ENCODE measurements around the gene RRAS2. TPM values are rescaled to one million over a fixed set of nuclear protein-coding genes. Genes with fewer than 3 reads are reported as not detected.

RRAS2 gene
- total and polyA plus RNA-seq, 3 donors from 2014 or later: 37.3 to 62.6 (median 57.4) TPM

DNA sequence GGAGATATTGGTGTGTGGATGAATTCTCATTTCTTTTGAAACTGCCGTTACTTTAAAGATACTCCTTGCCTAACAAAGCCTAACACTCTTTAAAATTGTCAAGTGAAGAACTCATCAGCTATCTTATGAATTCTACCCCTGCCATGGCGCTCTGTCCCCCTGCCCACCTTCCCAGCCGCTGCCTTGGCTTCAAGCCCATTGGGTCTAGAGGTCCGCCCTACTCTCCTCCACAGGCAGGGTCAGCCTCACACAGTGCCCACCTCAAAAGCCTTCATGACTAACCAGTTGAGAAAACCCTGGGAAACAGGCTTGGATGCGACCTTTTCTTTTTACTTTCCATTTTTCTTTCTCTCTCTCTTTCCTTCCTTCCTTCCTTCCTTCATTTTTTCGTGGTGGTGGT lies 128.6 kb downstream of the RRAS2 start:
- H3K36me3 ChIP-seq (ENCODE audit: low read depth, missing control alignments): no peaks in the 10 kb centered on the region
- intact Hi-C loops (cut with DNase I; ENCODE audit: low total_unique reads): no loop called here
- no peaks in the 10 kb centered on the region for H3K4me1 ChIP-seq
- H3K27me3 ChIP-seq: no peaks in the 10 kb centered on the region
- H3K4me3 ChIP-seq: no peak overlapping the region
- no peaks in the 10 kb centered on the region for H3K9me3 ChIP-seq
- no peak overlapping the region for H3K27ac ChIP-seq
- 81 to 88% methylated on average over 6 of the region's 6 CpGs for WGBS, 2 donors
- DNase-seq: no peak
- no peak for TF ChIP-seq POLR2A (IDR thresholded peaks at IDR 0.05)
- TF ChIP-seq, protein P1, sequence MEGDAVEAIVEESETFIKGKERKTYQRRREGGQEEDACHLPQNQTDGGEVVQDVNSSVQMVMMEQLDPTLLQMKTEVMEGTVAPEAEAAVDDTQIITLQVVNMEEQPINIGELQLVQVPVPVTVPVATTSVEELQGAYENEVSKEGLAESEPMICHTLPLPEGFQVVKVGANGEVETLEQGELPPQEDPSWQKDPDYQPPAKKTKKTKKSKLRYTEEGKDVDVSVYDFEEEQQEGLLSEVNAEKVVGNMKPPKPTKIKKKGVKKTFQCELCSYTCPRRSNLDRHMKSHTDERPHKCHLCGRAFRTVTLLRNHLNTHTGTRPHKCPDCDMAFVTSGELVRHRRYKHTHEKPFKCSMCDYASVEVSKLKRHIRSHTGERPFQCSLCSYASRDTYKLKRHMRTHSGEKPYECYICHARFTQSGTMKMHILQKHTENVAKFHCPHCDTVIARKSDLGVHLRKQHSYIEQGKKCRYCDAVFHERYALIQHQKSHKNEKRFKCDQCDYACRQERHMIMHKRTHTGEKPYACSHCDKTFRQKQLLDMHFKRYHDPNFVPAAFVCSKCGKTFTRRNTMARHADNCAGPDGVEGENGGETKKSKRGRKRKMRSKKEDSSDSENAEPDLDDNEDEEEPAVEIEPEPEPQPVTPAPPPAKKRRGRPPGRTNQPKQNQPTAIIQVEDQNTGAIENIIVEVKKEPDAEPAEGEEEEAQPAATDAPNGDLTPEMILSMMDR (IDR thresholded peaks at IDR 0.05): no peak

- Histone ChIP-seq H3K27ac (no peak overlapping the region), H3K9me3 (no peaks in the 10 kb centered on the region), H3K36me3 (ENCODE audit: low read depth, missing control alignments) (no peaks in the 10 kb centered on the region), H3K27me3 (no peaks in the 10 kb centered on the region), H3K4me3 (no peak overlapping the region), H3K4me1 (no peaks in the 10 kb centered on the region)
- intact Hi-C loops (cut with DNase I; ENCODE audit: low total_unique reads): no loop called here
- WGBS, 2 donors: 71 to 76% methylated on average over 10 to 11 of the region's 11 CpGs
- no peak for DNase-seq
- no peak for TF ChIP-seq POLR2A (IDR thresholded peaks at IDR 0.05)
- TF ChIP-seq, protein P1 (IDR thresholded peaks at IDR 0.05): no peak
These were observed 129.5 kb downstream of the RRAS2 start for GRCh38 chr11:14229472-14229871.

- no peak for DNase-seq
- 84 to 86% methylated on average over 2 of the region's 2 CpGs for WGBS, 2 donors
- Histone ChIP-seq H3K9me3 (no peaks in the 10 kb centered on the region), H3K27ac (no peak overlapping the region), H3K36me3 (ENCODE audit: low read depth, missing control alignments) (no peaks in the 10 kb centered on the region), H3K4me3 (no peak overlapping the region), H3K4me1 (no peaks in the 10 kb centered on the region), H3K27me3 (no peaks in the 10 kb centered on the region)
- intact Hi-C loops (cut with DNase I; ENCODE audit: low total_unique reads): no loop called here
- TF ChIP-seq POLR2A (IDR thresholded peaks at IDR 0.05): no peak
- TF ChIP-seq, protein P1 (IDR thresholded peaks at IDR 0.05): no peak
These were observed 130.6 kb downstream of the RRAS2 start for GRCh38 chr11:14228356-14228755.

Other genes with a start within 250 kb of the RRAS2 start
- gene COPB1, start 140.6 kb upstream of the RRAS2 start, total RNA-seq: 10 to 100 TPM; 83.5 to 87.3 TPM
- 71.7 TPM for gene COPB1, start 140.6 kb upstream of the RRAS2 start, polyA plus RNA-seq (ENCODE audit: insufficient read depth, low read depth, low replicate concordance)
- 10 to 100 TPM; 74.7 to 95.5 TPM for gene PSMA1, start 161.2 kb upstream of the RRAS2 start, total RNA-seq
- 117 TPM for gene PSMA1, start 161.2 kb upstream of the RRAS2 start, polyA plus RNA-seq (ENCODE audit: insufficient read depth, low read depth, low replicate concordance)